GM12892 (cell line): ENCODE measurements around the gene HDAC2.

Experiments used
- POLR2A ChIP-seq: IDR thresholded peaks from 2 replicates; pipeline ENCODE4 v1.6.1; 2011; ENCODE audit warnings: low read depth, low read length, control low read depth
- POLR2AphosphoS5 ChIP-seq: IDR thresholded peaks from 2 replicates; pipeline ENCODE4 v1.6.1; 2011; ENCODE audit warnings: low read depth, low read length, control low read depth

DNA sequence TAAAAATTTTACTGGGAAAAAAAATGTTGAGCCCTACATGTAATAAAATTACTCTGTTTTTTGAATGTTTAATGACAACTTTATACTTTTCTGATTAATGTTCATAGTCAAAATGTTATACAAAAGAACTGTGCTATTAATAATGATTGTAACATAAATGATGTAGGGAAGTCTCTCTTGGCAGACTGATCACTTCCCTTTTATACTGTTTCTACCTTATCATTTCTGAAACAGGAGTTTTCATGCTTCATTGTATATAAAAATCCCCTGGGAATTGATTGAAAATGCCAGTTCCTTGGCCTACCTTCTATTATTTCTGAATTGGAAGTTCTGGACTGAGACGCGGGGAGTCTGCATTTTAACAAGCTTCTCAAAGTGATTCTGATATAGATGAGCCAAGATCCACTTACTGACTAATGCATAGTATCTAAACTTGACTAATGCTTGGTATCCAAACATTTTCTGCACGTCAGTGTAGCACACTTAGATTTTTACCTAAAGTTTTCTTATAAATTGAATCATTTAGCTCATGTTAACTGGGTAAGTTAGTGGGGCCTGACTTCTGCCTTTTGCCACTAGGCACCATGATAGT lies 7.2 kb upstream of the HDAC2 start:
- TF ChIP-seq POLR2AphosphoS5 (no peak), POLR2A (no peak)
